Urinary bladder (tissue), 4 donors: ENCODE results near the gene PPP2R3C. TPM values are rescaled to one million over a fixed set of nuclear protein-coding genes. Genes with fewer than 3 reads are reported as not detected.
"Not testable (repeated sequence)": the region's sequence is repeated elsewhere in the genome, so short reads cannot be mapped to it uniquely, and the experiment has no call there.

Source experiments
- DNase-seq: peaks from one replicate; pipeline ENCODE4 v3.0.0-alpha.2; 2015; ENCODE audit errors: extremely low spot score
- H3K27ac ChIP-seq: one replicate; pipeline ENCODE4 v1.5.1; 2013; ENCODE audit warnings: low read depth, mild to moderate bottlenecking, moderate library complexity
- H3K36me3 ChIP-seq: one replicate; pipeline ENCODE4 v1.6.1; 2013; ENCODE audit warnings: mild to moderate bottlenecking, moderate library complexity; ENCODE audit not compliant: insufficient read depth
- H3K4me1 ChIP-seq: one replicate; pipeline ENCODE4 v1.6.1; 2013; ENCODE audit warnings: mild to moderate bottlenecking, moderate library complexity; ENCODE audit not compliant: insufficient read depth
- H3K4me3 ChIP-seq: one replicate; pipeline ENCODE4 v1.5.1; 2013; ENCODE audit warnings: low read depth, low read length
- WGBS: extraction: QIAGEN DNeasy Blood & Tissue Kit; methylation state at CpG from one replicate; pipeline ENCODE4 v1.1.7; 2013; 5-methylcytosine and 5-hydroxymethylcytosine counted together
- polyA plus RNA-seq: library from polyadenylated mRNA; stranded (reverse); fragments of 200-250 nt; gene quantifications from one replicate; pipeline ENCODE4 v1.2.3, GENCODE V29; 2013
- total RNA-seq: library from RNA; depleted of rRNA; stranded (reverse); fragments of >200 nt; gene quantifications from one replicate; pipeline ENCODE4 v1.2.3, GENCODE V29; 2014
- donor health status: healthy with polysubstance abuse.
- donor health status: healthy.

PPP2R3C gene
- total and polyA plus RNA-seq, 2 donors, result 28.3 to 66.2 TPM

DNA sequence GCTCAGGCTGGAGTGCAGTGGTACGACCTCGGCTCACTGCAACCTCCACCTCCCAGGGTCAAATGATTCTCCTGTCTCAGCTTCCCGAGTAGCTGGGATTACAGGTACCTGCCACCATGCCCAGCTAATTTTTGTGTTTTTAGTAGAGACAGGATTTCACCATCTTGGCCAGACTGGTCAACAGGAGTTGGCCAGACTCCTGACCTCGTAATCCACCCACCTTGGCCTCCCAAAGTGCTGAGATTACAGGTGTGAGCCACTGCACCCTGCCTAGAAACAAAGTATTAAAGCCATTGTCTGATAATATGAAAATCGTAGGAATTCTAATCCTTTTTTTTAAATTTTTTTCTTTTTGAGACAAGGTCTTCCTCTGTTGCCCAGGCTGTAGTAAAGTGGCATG is 56.1 kb downstream of the PPP2R3C start:
- WGBS, result 91% methylated on average over 5 of the region's 5 CpGs
- H3K36me3 ChIP-seq, result not testable (repeated sequence)

DNA sequence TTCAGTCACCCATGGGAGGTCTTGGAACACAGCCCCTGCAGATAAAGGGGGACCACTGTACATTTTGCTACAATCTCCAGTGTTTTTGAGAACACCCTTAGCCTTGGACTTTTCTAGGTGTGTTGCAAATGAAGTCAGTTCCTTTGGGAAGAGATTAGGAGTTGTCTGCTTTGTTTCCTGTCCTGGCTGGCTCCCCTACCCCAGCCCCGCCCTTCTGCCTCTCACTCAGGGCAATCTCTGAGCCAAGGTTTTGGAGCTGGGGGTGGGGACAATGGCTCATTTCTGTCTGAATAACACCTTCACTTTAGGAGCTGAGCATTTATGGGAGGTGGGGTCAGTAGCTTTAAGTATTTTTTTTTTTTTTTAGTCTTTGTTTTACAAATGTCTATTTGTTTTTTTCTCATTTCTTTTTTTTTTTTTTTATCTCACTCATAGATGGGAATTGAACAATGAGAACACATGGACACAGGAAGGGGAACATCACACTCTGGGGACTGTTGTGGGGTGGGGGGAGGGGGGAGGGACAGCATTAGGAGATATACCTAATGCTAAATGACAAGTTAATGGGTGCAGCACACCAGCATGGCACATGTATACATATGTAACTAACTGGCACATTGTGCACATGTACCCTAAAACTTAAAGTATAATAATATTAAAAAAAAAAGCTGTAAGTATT is 60.5 kb downstream of the PPP2R3C start:
- H3K4me3 ChIP-seq, H3K36me3 ChIP-seq, H3K27ac ChIP-seq, DNase-seq, H3K4me1 ChIP-seq: not testable (repeated sequence)
- 85% methylated on average over 1 of the region's 1 CpG for WGBS

More for the DNA sequence above, 56.1 kb downstream of the PPP2R3C start:
- H3K27ac ChIP-seq, H3K4me1 ChIP-seq, DNase-seq, H3K4me3 ChIP-seq: not testable (repeated sequence)

DNA sequence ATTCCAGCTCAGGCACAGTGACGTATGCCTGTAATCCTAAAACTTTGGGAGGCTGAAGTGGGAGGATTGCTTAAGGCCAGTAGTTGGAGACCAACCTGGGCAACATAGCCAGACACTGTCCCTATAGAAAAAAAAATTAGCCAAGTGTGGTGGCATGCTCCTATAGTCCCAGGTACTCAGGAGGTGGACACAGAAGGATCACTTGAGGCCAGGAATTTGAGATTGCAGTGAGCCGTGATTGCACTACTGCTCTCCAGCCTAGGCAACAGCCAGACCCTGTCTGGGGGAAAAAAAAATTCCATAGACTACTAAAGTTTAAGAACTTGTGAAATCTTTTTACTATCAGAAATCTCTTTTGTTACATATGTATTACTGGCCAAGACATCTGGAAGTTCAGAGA is 69.2 kb downstream of the PPP2R3C start:
- H3K36me3 ChIP-seq, result peaks cover 4% of the 10 kb centered on the region
- DNase-seq, result no peak
- H3K27ac ChIP-seq, result no peak overlapping the region
- H3K4me1 ChIP-seq, result peaks cover 1% of the 10 kb centered on the region
- 94% methylated on average over 2 of the region's 2 CpGs for WGBS
- no peak overlapping the region for H3K4me3 ChIP-seq

DNA sequence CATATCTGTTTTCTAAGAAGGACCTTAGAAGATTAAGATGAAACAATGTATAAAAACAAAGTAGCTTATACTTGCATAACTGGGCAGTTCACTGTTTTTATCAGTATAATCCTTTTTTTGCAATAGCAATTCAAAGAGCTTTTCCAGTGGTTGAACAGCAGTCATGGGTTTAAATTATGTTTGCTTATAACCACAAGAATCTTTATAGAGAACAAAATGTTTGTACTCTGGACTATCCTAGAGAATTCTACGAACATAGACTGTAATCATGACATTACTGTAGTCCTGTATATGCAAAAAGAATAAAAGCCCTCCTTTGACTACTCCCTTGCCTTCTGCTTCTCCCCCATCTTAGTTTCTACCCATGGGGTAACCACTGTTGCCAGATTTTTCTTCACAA is 70.0 kb downstream of the PPP2R3C start:
- 64% methylated on average over 1 of the region's 1 CpG for WGBS
- no peak overlapping the region for H3K4me3 ChIP-seq
- H3K4me1 ChIP-seq, result peaks cover 1% of the 10 kb centered on the region
- H3K27ac ChIP-seq, result no peak overlapping the region
- no peak for DNase-seq
- H3K36me3 ChIP-seq, result peaks cover 4% of the 10 kb centered on the region

DNA sequence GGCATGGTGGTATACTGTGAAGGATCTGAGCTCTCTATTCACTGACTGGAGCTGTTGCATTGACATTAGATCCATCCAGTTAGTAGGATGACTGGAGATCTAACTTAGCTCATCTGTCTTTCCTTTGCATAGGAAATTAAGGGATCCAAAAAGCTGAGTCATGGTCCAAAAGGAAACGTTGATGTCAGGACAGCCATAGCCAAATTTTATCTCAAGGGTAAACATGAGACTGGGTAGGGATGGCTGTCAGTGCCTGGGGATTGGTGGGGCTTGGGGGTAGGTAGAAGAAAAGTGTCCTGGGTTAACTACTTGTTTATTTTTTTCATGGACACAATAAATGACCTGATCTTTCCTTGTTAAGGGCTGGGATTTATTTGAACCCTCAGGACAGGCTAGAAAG is 71.1 kb downstream of the PPP2R3C start:
- WGBS, result 1% methylated on average over 1 of the region's 1 CpG
- Histone ChIP-seq H3K36me3 (peaks cover 4% of the 10 kb centered on the region), H3K4me3 (no peak overlapping the region), H3K27ac (no peak overlapping the region), H3K4me1 (peaks cover 1% of the 10 kb centered on the region)
- no peak for DNase-seq

DNA sequence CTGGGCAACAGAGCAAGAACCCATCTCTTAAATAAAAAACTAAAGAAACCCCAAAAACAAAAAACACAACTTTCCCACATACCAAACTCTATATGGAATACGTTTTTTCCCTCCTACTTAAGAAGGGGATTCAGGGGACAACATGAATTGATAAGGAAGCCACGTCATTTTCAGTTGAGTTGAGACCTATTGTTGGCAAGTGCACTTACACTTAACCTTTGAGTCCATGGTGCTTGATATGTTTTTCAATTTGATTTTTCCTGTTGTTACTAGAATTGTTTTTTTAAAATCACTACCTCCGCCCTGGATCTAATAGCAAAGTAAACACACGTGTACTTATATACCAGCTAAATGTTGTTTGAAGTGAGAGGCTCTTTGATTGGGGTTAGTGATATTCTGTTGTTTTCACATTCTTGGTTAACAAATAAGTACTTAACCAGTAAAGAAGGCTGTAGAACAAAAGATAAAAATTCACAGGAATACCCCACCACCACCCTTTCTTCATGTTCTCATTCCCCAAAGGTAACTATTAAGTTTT is 73.7 kb downstream of the PPP2R3C start:
- WGBS, result 74% methylated on average over 4 of the region's 4 CpGs
- no peak for DNase-seq
- H3K4me3 ChIP-seq, result no peak overlapping the region

DNA sequence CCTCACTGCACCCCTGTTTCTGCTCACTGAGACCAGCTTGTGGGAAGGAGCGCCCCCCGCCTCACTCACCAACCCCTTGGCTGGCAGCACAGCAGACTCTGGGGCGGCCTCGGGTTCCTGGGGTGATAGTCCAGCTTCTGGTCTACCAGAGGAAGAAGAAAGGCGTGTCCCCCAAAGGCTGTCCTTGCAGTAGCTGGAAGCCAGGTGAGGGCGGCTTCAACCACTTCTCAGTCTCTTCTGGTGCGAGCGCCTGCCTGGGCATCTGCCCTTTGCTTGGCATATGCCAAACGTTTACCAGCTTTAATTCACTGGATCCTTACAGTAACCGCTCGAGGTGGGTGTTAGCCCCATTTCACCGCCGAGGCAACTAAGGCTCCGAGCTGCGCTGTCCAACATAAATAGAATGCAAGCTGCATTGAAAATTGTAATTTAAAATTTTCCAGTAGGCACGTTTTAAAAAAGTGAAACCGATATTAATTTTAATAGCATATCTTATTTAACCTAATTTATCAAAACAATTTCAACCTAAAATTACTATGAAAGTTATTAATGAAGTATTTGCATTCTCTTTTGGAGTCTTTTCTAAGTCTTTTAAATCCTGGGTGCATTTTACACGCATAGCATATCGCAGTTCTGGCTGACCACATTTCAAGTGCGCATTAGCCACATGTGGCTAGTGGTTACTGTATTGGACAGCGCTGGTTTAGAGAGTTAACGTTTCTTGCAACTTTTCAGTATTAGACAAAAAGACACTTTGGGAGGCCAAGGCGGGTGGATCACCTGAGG is 74.8 kb downstream of the PPP2R3C start:
- DNase-seq, result no peak
- H3K27ac ChIP-seq, result peak overlapping the region; percentile 99

More for the DNA sequence above, 73.7 kb downstream of the PPP2R3C start:
- peaks cover 1% of the 10 kb centered on the region for H3K4me1 ChIP-seq
- peak overlapping the region; percentile 23 for H3K27ac ChIP-seq
- H3K36me3 ChIP-seq, result peaks cover 4% of the 10 kb centered on the region

DNA sequence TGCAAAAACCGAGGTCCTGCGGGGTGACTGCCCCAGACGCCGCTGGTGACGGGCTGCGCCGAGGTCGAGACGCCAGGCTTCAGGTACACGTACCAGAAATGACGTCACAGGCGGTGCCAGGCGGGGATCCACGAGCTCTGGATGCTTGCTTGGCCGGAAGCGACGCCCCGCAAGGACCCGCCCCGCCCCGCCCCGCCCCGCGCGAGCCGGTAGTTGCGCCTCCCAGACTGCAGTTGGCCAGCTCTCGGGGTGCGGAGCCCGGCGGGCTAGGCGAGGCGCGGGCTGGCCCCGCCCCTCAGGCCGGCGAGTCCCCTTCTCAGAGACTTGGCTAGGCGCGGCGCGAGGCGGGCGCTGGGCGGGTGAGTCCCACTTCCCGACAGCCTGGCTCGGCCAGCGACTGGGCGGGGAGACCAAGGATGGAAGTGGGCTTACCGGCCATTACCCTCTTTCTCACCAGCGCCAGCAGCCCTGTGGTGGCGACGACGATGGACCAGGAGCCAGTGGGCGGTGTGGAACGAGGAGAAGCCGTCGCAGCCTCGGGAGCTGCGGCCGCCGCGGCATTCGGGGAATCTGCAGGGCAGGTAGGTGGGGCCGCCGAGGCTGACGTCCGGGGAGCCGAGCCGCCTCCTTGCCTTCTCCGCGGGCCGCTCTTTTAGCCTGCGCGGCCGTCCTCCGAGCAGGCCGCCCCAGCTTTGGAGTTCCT is 75.6 kb downstream of the PPP2R3C start, which contains the start of gene FAM177A1:
FAM177A1 (plus strand) TSS at position 225 of the 703 bp plus-strand sequence; CDS start at position 417, 192 bp downstream.
- peaks cover 1% of the 10 kb centered on the region for H3K4me1 ChIP-seq
- H3K4me3 ChIP-seq, result peak within 1 kb of the TSS; percentile 67
- H3K36me3 ChIP-seq, result peaks cover 2% of the 10 kb centered on the region
- DNase-seq, result peak; percentile 91
- WGBS, result under 1% methylated on average over 77 of the region's 77 CpGs
- peak within 1 kb of the TSS; percentile 99 for H3K27ac ChIP-seq

More for the DNA sequence above, 74.8 kb downstream of the PPP2R3C start:
- Histone ChIP-seq H3K4me3 (peak overlapping the region; percentile 67), H3K4me1 (peaks cover 1% of the 10 kb centered on the region), H3K36me3 (peaks cover 2% of the 10 kb centered on the region)
- 25% methylated on average over 23 of the region's 23 CpGs for WGBS

DNA sequence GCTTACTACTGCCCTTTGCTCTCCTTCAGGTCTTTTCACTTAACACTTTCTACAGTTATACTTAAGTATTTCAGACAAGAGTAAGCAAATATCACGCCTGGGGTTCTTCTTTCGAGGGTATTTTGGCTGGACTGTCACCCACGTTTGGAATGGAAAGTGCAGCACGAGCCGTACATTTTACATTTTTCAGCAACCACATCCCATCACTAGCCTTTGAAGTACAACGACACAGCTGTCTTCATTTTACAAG is 76.1 kb downstream of the PPP2R3C start:
- H3K4me3 ChIP-seq, result peak overlapping the region; percentile 67
- peaks cover 1% of the 10 kb centered on the region for H3K4me1 ChIP-seq
- peak; percentile 20 for DNase-seq
- peak overlapping the region; percentile 78 for H3K27ac ChIP-seq
- WGBS, result under 1% methylated on average over 6 of the region's 6 CpGs
- H3K36me3 ChIP-seq, result peaks cover 2% of the 10 kb centered on the region

DNA sequence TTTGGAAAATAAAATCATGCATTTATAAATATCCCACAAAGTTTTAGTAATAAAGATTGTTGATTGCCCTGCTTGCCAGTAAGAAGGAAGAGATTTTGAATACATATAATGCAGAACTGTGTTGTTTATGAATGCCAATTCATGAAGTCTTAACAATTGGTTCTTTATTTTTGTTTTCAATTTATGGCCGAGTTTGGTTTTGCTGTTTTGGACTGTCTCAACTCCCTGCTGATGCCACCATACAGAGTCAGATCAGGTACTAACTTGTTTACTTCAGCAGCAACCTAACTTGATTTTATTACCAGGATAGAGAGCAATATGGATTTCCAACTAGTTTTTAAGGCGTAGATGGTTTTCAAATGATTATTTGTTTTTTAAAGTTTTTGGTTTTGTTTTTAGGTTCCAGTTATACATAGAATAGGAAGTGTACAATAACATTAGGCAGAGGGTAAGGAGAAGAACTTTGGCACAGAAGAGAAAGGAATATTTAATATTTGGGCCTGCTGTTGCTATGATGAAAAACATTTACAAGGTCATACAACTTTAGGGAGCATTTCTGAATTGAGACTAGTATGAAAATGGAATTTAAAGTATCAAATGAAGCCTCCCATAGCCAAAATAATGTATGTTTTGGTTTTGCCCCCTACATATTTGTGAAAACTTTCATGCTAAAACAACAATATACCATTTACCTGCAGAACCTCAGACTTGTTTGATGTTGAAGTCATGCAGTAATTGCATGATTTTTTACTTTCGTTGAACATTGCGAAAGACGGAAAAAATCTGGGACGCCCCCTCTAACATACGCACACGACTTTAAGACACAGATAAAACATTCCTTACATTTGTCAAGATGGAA is 76.6 kb downstream of the PPP2R3C start:
- WGBS, result 22% methylated on average over 8 of the region's 8 CpGs
- Histone ChIP-seq H3K4me3 (peak overlapping the region; percentile 67), H3K36me3 (no peaks in the 10 kb centered on the region), H3K4me1 (peaks cover 1% of the 10 kb centered on the region), H3K27ac (peak overlapping the region; percentile 78)
- DNase-seq, result no peak

DNA sequence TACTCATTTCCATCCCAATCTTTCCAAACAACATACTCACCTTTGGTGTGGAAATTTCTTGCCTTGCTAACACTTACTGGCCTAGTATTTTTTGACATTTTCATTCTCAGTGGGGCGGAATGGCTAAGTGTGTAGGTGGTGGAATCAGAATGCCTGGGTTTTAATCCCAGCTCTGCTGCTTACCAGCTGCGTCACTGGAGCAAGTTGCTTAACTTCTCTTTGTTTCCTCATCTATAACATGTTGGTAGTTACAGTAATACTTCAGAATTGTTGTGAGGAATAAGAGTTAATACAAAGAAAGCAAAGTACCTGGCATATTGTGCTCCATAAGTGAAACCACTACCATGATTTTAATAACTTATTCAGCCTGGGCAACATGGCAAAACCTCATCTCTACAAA is 78.7 kb downstream of the PPP2R3C start:
- WGBS, result 94% methylated on average over 2 of the region's 2 CpGs
- H3K4me1 ChIP-seq, result no peaks in the 10 kb centered on the region
- H3K27ac ChIP-seq, result no peak overlapping the region
- no peak overlapping the region for H3K4me3 ChIP-seq
- no peaks in the 10 kb centered on the region for H3K36me3 ChIP-seq
- DNase-seq, result no peak

DNA sequence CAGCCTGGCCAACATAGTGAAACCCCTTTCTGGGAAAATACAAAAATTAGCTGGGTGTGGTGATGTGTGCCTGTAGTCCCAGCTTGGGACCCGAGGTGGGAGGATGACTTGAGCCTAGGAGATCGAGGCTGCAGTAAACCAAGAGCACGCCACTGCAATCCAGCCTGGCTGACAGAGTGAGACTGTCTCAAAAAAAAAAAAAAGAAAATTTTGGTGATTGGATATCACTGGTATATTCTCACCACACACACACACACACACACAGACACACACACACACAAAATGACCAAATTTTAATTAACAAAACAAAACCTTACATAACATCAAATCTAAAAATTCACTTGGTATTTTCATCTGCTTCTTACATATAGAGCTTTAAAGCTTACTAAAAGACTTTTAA is 79.2 kb downstream of the PPP2R3C start:
- H3K36me3 ChIP-seq, result no peaks in the 10 kb centered on the region
- WGBS, result 86% methylated on average over 3 of the region's 3 CpGs
- no peaks in the 10 kb centered on the region for H3K4me1 ChIP-seq
- no peak for DNase-seq
- no peak overlapping the region for H3K27ac ChIP-seq
- no peak overlapping the region for H3K4me3 ChIP-seq

DNA sequence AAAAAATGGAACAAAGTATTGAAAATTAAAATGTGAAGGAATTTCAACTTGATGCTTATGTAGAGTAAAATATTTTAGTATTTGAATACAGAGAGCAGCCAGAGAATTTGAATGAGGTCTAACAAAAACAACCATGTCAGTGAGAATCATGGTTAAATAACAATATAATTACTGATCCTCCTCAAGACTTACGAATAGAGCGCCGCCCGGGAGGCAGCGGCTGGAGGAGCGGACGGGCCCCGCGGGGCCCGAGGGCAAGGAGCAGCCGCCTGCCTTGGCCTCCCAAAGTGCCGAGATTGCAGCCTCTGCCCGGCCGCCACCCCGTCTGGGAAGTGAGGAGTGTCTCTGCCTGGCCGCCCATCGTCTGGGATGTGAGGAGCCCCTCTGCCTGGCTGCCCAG is 83.5 kb downstream of the PPP2R3C start:
- not testable (repeated sequence) for H3K27ac ChIP-seq, H3K36me3 ChIP-seq, H3K4me3 ChIP-seq, H3K4me1 ChIP-seq, DNase-seq
- WGBS, result 96% methylated on average over 11 of the region's 17 CpGs
